ENCODE data around the gene AKR1A1. TPM values are rescaled to one million over a fixed set of nuclear protein-coding genes. Genes with fewer than 3 reads are reported as not detected.
A peak's percentile ranks its signal among the peaks of the same experiment; 100 is the strongest.

The AKR1A1 gene
- total and polyA plus RNA-seq, 2 donors (not counting 3 experiments of a cell fraction or from before 2014, with no cell fraction given): 172 to 227 TPM

- TF ChIP-seq EZH2 (IDR thresholded peaks at IDR 0.05; ENCODE audit: borderline replicate concordance, low read depth, low read length, severe bottlenecking): no peak
- TF ChIP-seq CTCF (IDR thresholded peaks at IDR 0.05; ENCODE audit: extremely low read depth in 1 of 2, insufficient read depth in 1 of 2, low read depth in 1 of 2, low read length in 2 of 2): peak in 1 of 2 donors; percentile 6
- Histone ChIP-seq H3K4me1 (ENCODE audit: control insufficient read depth, extremely low read depth, insufficient read depth, low read length) (peaks cover 17% of the 10 kb centered on the region), H2AFZ (ENCODE audit: low read depth, low read length) (no peak overlapping the region), H3K9me3 (replicated peaks; ENCODE audit: control insufficient read depth, insufficient read depth, low read length) (no peaks in the 10 kb centered on the region), H3K27me3 (ENCODE audit: control insufficient read depth in 2 of 2, insufficient read depth in 2 of 2, low read length in 2 of 2) (no peaks in the 10 kb centered on the region), H3K79me2 (ENCODE audit: control insufficient read depth, insufficient read depth, low read length) (peaks cover 54% of the 10 kb centered on the region), H3K4me2 (ENCODE audit: insufficient read depth, low read length) (peak overlapping the region; percentile 94), H3K27ac (ENCODE audit: insufficient read depth, low read depth, low read length) (peak overlapping the region; percentile 81), H3K9ac (replicated peaks; ENCODE audit: extremely low read depth, insufficient read depth, low read length) (peak overlapping the region; percentile 99), H3K36me3 (ENCODE audit: control insufficient read depth in 2 of 2, extremely low read depth in 1 of 2, insufficient read depth in 2 of 2, low read length in 2 of 2) (no peaks in the 10 kb centered on the region), H4K20me1 (replicated peaks; ENCODE audit: control insufficient read depth, extremely low read depth, insufficient read depth, low read length) (no peaks in the 10 kb centered on the region), H3K4me3 (replicated peaks in 1 of 3; ENCODE audit: insufficient read depth in 1 of 3, low read depth in 1 of 3, low read length in 3 of 3) (peak overlapping the region; percentile 62 to 78 (median 67)), H3K9me1 (replicated peaks; ENCODE audit: control insufficient read depth, extremely low read depth, insufficient read depth, low read length) (no peaks in the 10 kb centered on the region)
- POLR2A ChIA-PET: interaction anchor here (0.6 to 2.1 kb wide), 10 partner anchors 9 to 574 kb away, joined by 3 to 18 read pairs (median 5); partner anchors contain the start of genes AKR1A1, GPBP1L1, HECTD3 and PRDX1
- FAIRE-seq: no peak
- CTCF ChIA-PET: interaction anchor here (0.9 to 3.2 kb wide), 7 partner anchors 16 to 571 kb away, joined by 3 to 18 read pairs (median 3); partner anchors contain the start of gene GPBP1L1
- no peak for DNase-seq (ENCODE audit: low read depth, low spot score)
- dilution Hi-C loops (cut with MboI; ENCODE audit: extremely low pct_ligation_motif_present, low sequenced_read_pairs) (no loop called here), intact Hi-C loops (cut with micrococcal nuclease) (loop anchor here (2.0 kb wide), 2 partner anchors 36 to 218 kb away; partner anchors contain the start of gene MAST2)
- BruUV-seq (replicated peaks): no TSS peak
These were observed 34.4 kb downstream of the AKR1A1 start for GRCh38 chr1:45585110-45585426.

- Histone ChIP-seq H3K4me3 (replicated peaks in 1 of 3; ENCODE audit: insufficient read depth in 1 of 3, low read depth in 1 of 3, low read length in 3 of 3) (peak overlapping the region; percentile 62 to 78 (median 67)), H3K4me1 (ENCODE audit: control insufficient read depth, extremely low read depth, insufficient read depth, low read length) (peaks cover 17% of the 10 kb centered on the region), H3K9me3 (replicated peaks; ENCODE audit: control insufficient read depth, insufficient read depth, low read length) (no peaks in the 10 kb centered on the region), H3K9me1 (replicated peaks; ENCODE audit: control insufficient read depth, extremely low read depth, insufficient read depth, low read length) (no peaks in the 10 kb centered on the region), H3K4me2 (ENCODE audit: insufficient read depth, low read length) (peak overlapping the region; percentile 94), H3K36me3 (ENCODE audit: control insufficient read depth in 2 of 2, extremely low read depth in 1 of 2, insufficient read depth in 2 of 2, low read length in 2 of 2) (no peaks in the 10 kb centered on the region), H3K27ac (ENCODE audit: insufficient read depth, low read depth, low read length) (peak overlapping the region; percentile 81), H3K9ac (replicated peaks; ENCODE audit: extremely low read depth, insufficient read depth, low read length) (peak overlapping the region; percentile 99), H3K27me3 (ENCODE audit: control insufficient read depth in 2 of 2, insufficient read depth in 2 of 2, low read length in 2 of 2) (no peaks in the 10 kb centered on the region), H4K20me1 (replicated peaks; ENCODE audit: control insufficient read depth, extremely low read depth, insufficient read depth, low read length) (no peaks in the 10 kb centered on the region), H2AFZ (ENCODE audit: low read depth, low read length) (no peak overlapping the region), H3K79me2 (ENCODE audit: control insufficient read depth, insufficient read depth, low read length) (peaks cover 56% of the 10 kb centered on the region)
- TF ChIP-seq POLR2AphosphoS5 (IDR thresholded peaks at IDR 0.05; ENCODE audit: insufficient read depth, low read depth, low read length) (no peak), MAX (IDR thresholded peaks at IDR 0.05; ENCODE audit: insufficient read depth, insufficient read length) (no peak), GATA2 (IDR thresholded peaks at IDR 0.05; ENCODE audit: insufficient read depth, insufficient read length, low read depth, low read length) (no peak)
- CTCF ChIA-PET: interaction anchor here (0.9 to 3.2 kb wide), 5 partner anchors 17 to 571 kb away, joined by 3 to 18 read pairs (median 3); partner anchors contain the start of gene GPBP1L1
- intact Hi-C loops (cut with micrococcal nuclease): loop anchor here (2.0 kb wide), 2 partner anchors 35 to 217 kb away; partner anchors contain the start of gene MAST2
- dilution Hi-C loops (cut with MboI; ENCODE audit: extremely low pct_ligation_motif_present, low sequenced_read_pairs): no loop called here
- DNase-seq (ENCODE audit: low read depth, low spot score) (peak; percentile 13), FAIRE-seq (no peak)
- POLR2A ChIA-PET: interaction anchor here (1.0 to 2.1 kb wide), 6 partner anchors 17 to 276 kb away, joined by 3 to 18 read pairs (median 6); partner anchors contain the start of genes GPBP1L1 and PRDX1
- BruUV-seq (replicated peaks): no TSS peak
These were observed 35.0 kb downstream of the AKR1A1 start for GRCh38 chr1:45585496-45586075.

All from endothelial cell of umbilical vein (primary cell).